HepG2 (cell line): Measurements from ENCODE around the gene ECT2. TPM values are rescaled to one million over a fixed set of nuclear protein-coding genes. Genes with fewer than 3 reads are reported as not detected.

Experiments used
- ATAC-seq: fragments of 200-7000 bp; cut with Tn5 transposase; 3 replicates; pipeline ENCODE4 v1.9.1; 2020; ENCODE audit warnings: mild to moderate bottlenecking, moderate library complexity
- BruUV-seq: library from RNA; stranded (reverse); fragments of 400-500 nt; replicated peaks from 2 replicates; lab custom pipeline; 2021; lab: Mats Ljungman, UMichigan
- CTCF ChIA-PET: fragments of 300-600 bp; formaldehyde crosslinking; extraction: SDS; loops from one replicate; lab custom pipeline; 2021; ENCODE audit warnings: low total read pairs, inconsistent platforms, low intra/inter-chr PET ratio; lab: Yijun Ruan, JAX
- POLR2A ChIA-PET: fragments of 350-600 bp; sonication (Branson Sonifier 250); formaldehyde crosslinking; loops from one replicate; lab custom pipeline; 2020; ENCODE audit warnings: antibody characterized with exemption, inconsistent platforms; lab: Yijun Ruan, JAX
- DNase-seq: peaks from one replicate; pipeline ENCODE4 v3.0.0-alpha.2; 2015; ENCODE audit warnings: low spot score
- FAIRE-seq: peaks from 3 replicates; lab custom pipeline; 2011; peaks lifted over from hg19 to GRCh38; lab: Jason Lieb, UNC
- H2AFZ ChIP-seq: one replicate; pipeline ENCODE4 v1.6.1; 2011; ENCODE audit warnings: low read length, inconsistent platforms
- H3K27ac ChIP-seq: fragments of 300-600 bp; 3 replicates; pipeline ENCODE4 v1.8.0; 2011; ENCODE audit warnings: mixed run types, mild to moderate bottlenecking, mixed read lengths, low read length, inconsistent platforms; ENCODE audit not compliant: insufficient read depth; ENCODE audit errors: extremely low read length
- H3K27me3 ChIP-seq, 2 experiments: fragments of 200-600 bp in 1 of 2; 2 replicates in 1 of 2; 3 replicates in 1 of 2; pipeline versions ENCODE4 v1.6.0 to v1.8.0; 2011; ENCODE audit warnings: low read length in 2 of 2, mild to moderate bottlenecking in 2 of 2, moderate library complexity in 2 of 2, inconsistent platforms in 1 of 2; ENCODE audit not compliant: insufficient read depth in 2 of 2, control insufficient read depth in 1 of 2
- H3K36me3 ChIP-seq, 2 experiments: fragments of 200-600 bp in 1 of 2; replicated peaks in 1 of 2; 2 replicates in 1 of 2; 3 replicates in 1 of 2; pipeline versions ENCODE4 v1.5.1 to v1.8.0; 2011; ENCODE audit warnings: low read length in 2 of 2, inconsistent platforms in 1 of 2; ENCODE audit not compliant: insufficient read depth in 2 of 2, control insufficient read depth in 1 of 2
- H3K4me1 ChIP-seq: 2 replicates; pipeline ENCODE4 v1.5.1; 2012; ENCODE audit warnings: low read length, inconsistent platforms; ENCODE audit not compliant: insufficient read depth
- H3K4me2 ChIP-seq: 2 replicates; pipeline ENCODE4 v1.6.0; 2011; ENCODE audit warnings: low read depth, low read length, inconsistent platforms
- H3K4me3 ChIP-seq, 3 experiments: fragments of 200-600 bp in 1 of 3; sonication (generic), shearing (Covaris generic) in 1 of 3; replicated peaks in 1 of 3; 2 replicates each; pipeline ENCODE4 v1.5.1; 2011 to 2016; ENCODE audit warnings: low read length in 3 of 3, inconsistent platforms in 2 of 3, low read depth in 2 of 3, mild to moderate bottlenecking in 2 of 3, control low read depth in 1 of 3, mixed read lengths in 1 of 3; ENCODE audit not compliant: insufficient read depth in 1 of 3
- H3K79me2 ChIP-seq: one replicate; pipeline ENCODE4 v1.6.1; 2011; ENCODE audit warnings: low read length, inconsistent platforms; ENCODE audit not compliant: insufficient read depth
- H3K9ac ChIP-seq: 2 replicates; pipeline ENCODE4 v1.6.0; 2011; ENCODE audit warnings: mild to moderate bottlenecking, low read depth, low read length, inconsistent platforms; ENCODE audit not compliant: insufficient read depth
- H3K9me3 ChIP-seq: 2 replicates; pipeline ENCODE4 v1.5.1; 2012; ENCODE audit warnings: mild to moderate bottlenecking, low read length
- H4K20me1 ChIP-seq: 2 replicates; pipeline ENCODE4 v1.6.0; 2011; ENCODE audit warnings: inconsistent platforms, mild to moderate bottlenecking, low read length, moderate library complexity; ENCODE audit not compliant: insufficient read depth
- BCLAF1 ChIP-seq: fragments of 450-650 bp; IDR thresholded peaks from 2 replicates; pipeline ENCODE4 v1.6.1; 2017; ENCODE audit warnings: mild to moderate bottlenecking
- CHCHD3 ChIP-seq: sonication (generic); formaldehyde crosslinking; IDR thresholded peaks from 2 replicates; pipeline ENCODE4 v1.8.0; 2022; ENCODE audit warnings: mild to moderate bottlenecking, missing genetic modification reagents, moderate library complexity
- ELF1 ChIP-seq: sonication (generic); formaldehyde crosslinking; IDR thresholded peaks from 2 replicates; pipeline ENCODE4 v1.4.0; 2020; ENCODE audit warnings: missing genetic modification reagents
- HDAC1 ChIP-seq: sonication (generic); formaldehyde crosslinking; IDR thresholded peaks from 2 replicates; pipeline ENCODE4 v1.5.1; 2020; ENCODE audit warnings: mild to moderate bottlenecking, missing genetic modification reagents
- HNF4A ChIP-seq: sonication (generic); formaldehyde crosslinking; IDR thresholded peaks from 2 replicates; pipeline ENCODE4 v1.4.0; 2020; ENCODE audit warnings: missing genetic modification reagents
- KLF13 ChIP-seq: sonication (generic); formaldehyde crosslinking; IDR thresholded peaks from 2 replicates; pipeline ENCODE4 v1.4.0; 2020; ENCODE audit warnings: mild to moderate bottlenecking, missing genetic modification reagents
- MLX ChIP-seq: IDR thresholded peaks from 2 replicates; pipeline ENCODE4 v1.6.1; 2016
- NCOR1 ChIP-seq: fragments of 200-600 bp; sonication (generic); IDR thresholded peaks from 2 replicates; pipeline ENCODE4 v1.7.0; 2017; ENCODE audit warnings: antibody characterized with exemption, low read length, borderline replicate concordance
- PATZ1 ChIP-seq: sonication (generic); formaldehyde crosslinking; IDR thresholded peaks from 2 replicates; pipeline ENCODE4 v1.4.0; 2020; ENCODE audit warnings: missing genetic modification reagents
- PBX3 ChIP-seq: sonication (generic); formaldehyde crosslinking; IDR thresholded peaks from 2 replicates; pipeline ENCODE4 v1.8.1; 2023; ENCODE audit warnings: missing genetic modification reagents, inconsistent platforms, borderline replicate concordance
- PHF21A ChIP-seq: sonication (generic); formaldehyde crosslinking; IDR thresholded peaks from 2 replicates; pipeline ENCODE4 v1.5.0; 2020; ENCODE audit warnings: mild to moderate bottlenecking, missing genetic modification reagents
- YEATS4 ChIP-seq: sonication (generic); formaldehyde crosslinking; IDR thresholded peaks from 2 replicates; pipeline ENCODE4 v1.4.0; 2020; ENCODE audit warnings: missing genetic modification reagents, borderline replicate concordance
- ZEB1 ChIP-seq: IDR thresholded peaks from 2 replicates; pipeline ENCODE4 v1.6.1; 2012; ENCODE audit warnings: mild to moderate bottlenecking, low read depth, inconsistent platforms; ENCODE audit not compliant: insufficient replicate concordance
- ZNF441 ChIP-seq: sonication (generic); formaldehyde crosslinking; IDR thresholded peaks from 2 replicates; pipeline ENCODE4 v1.7.0; 2021; ENCODE audit warnings: missing genetic modification reagents, borderline replicate concordance
- ZNF451 ChIP-seq: sonication (generic); formaldehyde crosslinking; IDR thresholded peaks from 2 replicates; pipeline ENCODE4 v1.5.0; 2020; ENCODE audit warnings: mild to moderate bottlenecking, missing genetic modification reagents
- ZNF615 ChIP-seq: sonication (generic); formaldehyde crosslinking; IDR thresholded peaks from 2 replicates; pipeline ENCODE4 v1.5.0; 2020; ENCODE audit warnings: mild to moderate bottlenecking, missing genetic modification reagents, borderline replicate concordance
- ZNF644 ChIP-seq: IDR thresholded peaks from 2 replicates; pipeline ENCODE4 v1.6.1; 2016; ENCODE audit warnings: low read depth
- ZNF768 ChIP-seq: sonication (generic); formaldehyde crosslinking; IDR thresholded peaks from 2 replicates; pipeline ENCODE4 v1.4.0; 2020; ENCODE audit warnings: missing genetic modification reagents
- ZNF816 ChIP-seq: sonication (generic); formaldehyde crosslinking; IDR thresholded peaks from 2 replicates; pipeline ENCODE4 v1.8.0; 2022; ENCODE audit warnings: missing genetic modification reagents, mild to moderate bottlenecking, borderline replicate concordance
- ZSCAN30 ChIP-seq: sonication (generic); formaldehyde crosslinking; IDR thresholded peaks from 2 replicates; pipeline ENCODE4 v1.5.0; 2020; ENCODE audit warnings: mild to moderate bottlenecking, missing genetic modification reagents
- WGBS: methylation state at CpG from one replicate; pipeline ENCODE4 v1.1.6; 2017; ENCODE audit warnings: low lambda C conversion rate; 5-methylcytosine and 5-hydroxymethylcytosine counted together
- in situ Hi-C: cut with HindIII; loops from 2 replicates; pipeline ENCODE4 v1.10.0; 2017; ENCODE audit warnings: low pct_unique_long_range_greater_than_20kb; ENCODE audit not compliant: extremely low pct_ligation_motif_present
- intact Hi-C: fragments of 100-400 bp; cut with micrococcal nuclease; formaldehyde crosslinking; loops from one replicate; pipeline ENCODE4 v1.10.0; 2022; ENCODE audit not compliant: unreplicated experiment
- polyA plus RNA-seq, 8 experiments: library from polyadenylated mRNA; depleted of rRNA in 3 of 8; stranded (reverse) in 7 of 8; unstranded in 1 of 8; fragments of >200 nt; fragmentation: Illumina TruSeq in 4 of 8; extraction: Trizol in 4 of 8; gene quantifications; 2 replicates each; pipeline versions ENCODE4 v1.2.1 to v1.2.3, GENCODE V29; 2011 to 2016; ENCODE audit warnings: low read depth in 4 of 8, missing spikeins in 1 of 8, mixed read lengths in 1 of 8; ENCODE audit not compliant: insufficient read depth in 1 of 8
- total RNA-seq, 5 experiments: library from RNA; depleted of rRNA; stranded (reverse); fragments of >200 nt; fragmentation: Illumina TruSeq; extraction: Trizol; gene quantifications; 2 replicates each; pipeline ENCODE4 v1.2.3, GENCODE V29; 2016; ENCODE audit warnings: low read depth in 1 of 5

ECT2 gene
- total and polyA plus RNA-seq, 2 of the 13 experiments (the other 11 are each of a cell fraction or from before 2014, with no cell fraction given), result 21.6 to 52.0 TPM

- peak; percentile 36 for DNase-seq
- Histone ChIP-seq H4K20me1 (no peaks in the 10 kb centered on the region), H3K27ac (peak overlapping the region; percentile 62), H3K79me2 (peaks cover 38% of the 10 kb centered on the region), H3K9me3 (no peaks in the 10 kb centered on the region), H2AFZ (peak overlapping the region; percentile 90), H3K4me2 (peak overlapping the region; percentile 84), H3K4me3 (peak overlapping the region; percentile 78 to 86 (median 78)), H3K36me3 (no peaks in the 10 kb centered on the region), H3K4me1 (peaks cover 43% of the 10 kb centered on the region), H3K9ac (peak overlapping the region; percentile 76), H3K27me3 (peaks cover 2 to 4% of the 10 kb centered on the region in 2 experiments; a peak in 3 of 5 replicates)
- peak; percentile 31 for ATAC-seq
- FAIRE-seq, result no peak
- in situ Hi-C loops, result no loop called here
- 0% methylated on average over 2 of the region's 2 CpGs for WGBS
- POLR2A ChIA-PET, result interaction anchor here (1.0 to 1.9 kb wide), 6 partner anchors 9 to 38 kb away, joined by 3 to 15 read pairs (median 8); partner anchors contain the start of gene ECT2
- CTCF ChIA-PET, result interaction anchor here (0.7 to 1.7 kb wide), 3 partner anchors 36 to 45 kb away, joined by 3 to 11 read pairs (median 8); no protein-coding TSS in a partner anchor
- intact Hi-C loops, result loop anchor here (1.0 to 2.0 kb wide), 3 partner anchors 15 to 39 kb away; partner anchors contain the start of gene ECT2
- TSS peak; percentile 73 for BruUV-seq
- no peak for TF ChIP-seq PHF21A
- TF ChIP-seq ZEB1, result no peak
- TF ChIP-seq HNF4A (CRISPR knock-in tag), result peak; percentile 31; the same call in 1 of the 2 replicates
- no peak for TF ChIP-seq ZNF441
- TF ChIP-seq PBX3, result no peak
- no peak for TF ChIP-seq PATZ1 (CRISPR knock-in tag)
- TF ChIP-seq ZNF816 (CRISPR knock-in tag), result 0 out of 2 replicates have a peak, but pooled peaks have one; percentile 21
- no peak for TF ChIP-seq ZNF615
- no peak for TF ChIP-seq ZNF451 (CRISPR knock-in tag)
- TF ChIP-seq ZNF768 (CRISPR knock-in tag), result no peak
- no peak for TF ChIP-seq CHCHD3 (CRISPR knock-in tag)
- 0 out of 2 replicates have a peak, but pooled peaks have one; percentile 6 for TF ChIP-seq MLX (CRISPR knock-in tag)
- no peak for TF ChIP-seq NCOR1
- TF ChIP-seq KLF13, result no peak
- TF ChIP-seq ZSCAN30 (CRISPR knock-in tag), result no peak
- no peak for TF ChIP-seq BCLAF1
- TF ChIP-seq HDAC1, result no peak
- peak; percentile 5; the same call in 1 of the 2 replicates for TF ChIP-seq ZNF644 (CRISPR knock-in tag)
- peak; percentile 50; the same call in 1 of the 2 replicates for TF ChIP-seq ELF1 (CRISPR knock-in tag)
- 0 out of 2 replicates have a peak, but pooled peaks have one; percentile 1 for TF ChIP-seq YEATS4 (CRISPR knock-in tag)
Measured at GRCh38 chr3:172711454-172711795, 39.1 kb upstream of the ECT2 start.
